NCI-H82 (cell line): Measurements from ENCODE around the gene ZNF786.
"Not testable (repeated sequence)": the region's sequence is repeated elsewhere in the genome, so short reads cannot be mapped to it uniquely, and the experiment has no call there.

Source experiments
- DNase-seq: peaks from one replicate; lab custom pipeline; 2025; lab: John Stamatoyannopoulos, UW

The ZNF786 gene

GRCh38 chr7:149077594-149077993 lies 12.9 kb downstream of the ZNF786 start:
- no peak for DNase-seq

GRCh38 chr7:149075286-149075685 lies 15.2 kb downstream of the ZNF786 start:
- no peak for DNase-seq

GRCh38 chr7:149074116-149074885 lies 16.2 kb downstream of the ZNF786 start:
- DNase-seq = no peak

- DNase-seq = no peak
Measured at GRCh38 chr7:149072438-149072775, 18.1 kb downstream of the ZNF786 start.

- peak; percentile 22 for DNase-seq
Measured at GRCh38 chr7:149071641-149072437, 18.7 kb downstream of the ZNF786 start.

GRCh38 chr7:149071182-149071635 lies 19.3 kb downstream of the ZNF786 start:
- no peak for DNase-seq

- DNase-seq = no peak
Measured at GRCh38 chr7:149070372-149071125, 20.0 kb downstream of the ZNF786 start.

- no peak for DNase-seq
Measured at GRCh38 chr7:149067869-149068268, 22.6 kb downstream of the ZNF786 start.

- DNase-seq = no peak
Measured at GRCh38 chr7:149063476-149063875, 27.0 kb downstream of the ZNF786 start.

GRCh38 chr7:149062217-149062899 lies 28.2 kb downstream of the ZNF786 start:
- DNase-seq = not testable (repeated sequence)

GRCh38 chr7:149060156-149060555 lies 30.4 kb downstream of the ZNF786 start:
- DNase-seq = no peak

GRCh38 chr7:149053885-149054284 lies 36.6 kb downstream of the ZNF786 start:
- DNase-seq = no peak

GRCh38 chr7:149053384-149053783 lies 37.1 kb downstream of the ZNF786 start:
- no peak for DNase-seq

- no peak for DNase-seq
Measured at GRCh38 chr7:149050941-149051340, 39.6 kb downstream of the ZNF786 start.

GRCh38 chr7:149048805-149049204 lies 41.7 kb downstream of the ZNF786 start:
- DNase-seq = no peak

GRCh38 chr7:149046416-149046815 lies 44.1 kb downstream of the ZNF786 start:
- DNase-seq = no peak

- DNase-seq = no peak
Measured at GRCh38 chr7:149043936-149044335, 46.6 kb downstream of the ZNF786 start.

GRCh38 chr7:149041350-149041749 lies 49.2 kb downstream of the ZNF786 start:
- no peak for DNase-seq

- not testable (repeated sequence) for DNase-seq
Measured at GRCh38 chr7:149038641-149039040, 51.9 kb downstream of the ZNF786 start.

- no peak for DNase-seq
Measured at GRCh38 chr7:149036676-149037075, 53.8 kb downstream of the ZNF786 start.

GRCh38 chr7:149031353-149031910 lies 59.1 kb downstream of the ZNF786 start:
- no peak for DNase-seq

- not testable (repeated sequence) for DNase-seq
Measured at GRCh38 chr7:149030439-149030838, 60.1 kb downstream of the ZNF786 start.
